ENCODE results near the gene RFC1. TPM values are rescaled to one million over a fixed set of nuclear protein-coding genes. Genes with fewer than 3 reads are reported as not detected.
"Not testable (repeated sequence)": the region's sequence is repeated elsewhere in the genome, so short reads cannot be mapped to it uniquely, and the experiment has no call there.

RFC1 gene
- polyA plus RNA-seq, 4 donors: 64.4 to 79.9 (median 73.3) TPM

GRCh38 chr4:39360611-39361010 lies 5.6 kb downstream of the RFC1 start:
- DNase-seq (ENCODE audit: low read depth in 4 of 4, low spot score in 2 of 4): not testable (repeated sequence)

GRCh38 chr4:39357002-39357401 lies 9.2 kb downstream of the RFC1 start:
- no peak for DNase-seq (ENCODE audit: low read depth in 4 of 4, low spot score in 2 of 4)

DNA sequence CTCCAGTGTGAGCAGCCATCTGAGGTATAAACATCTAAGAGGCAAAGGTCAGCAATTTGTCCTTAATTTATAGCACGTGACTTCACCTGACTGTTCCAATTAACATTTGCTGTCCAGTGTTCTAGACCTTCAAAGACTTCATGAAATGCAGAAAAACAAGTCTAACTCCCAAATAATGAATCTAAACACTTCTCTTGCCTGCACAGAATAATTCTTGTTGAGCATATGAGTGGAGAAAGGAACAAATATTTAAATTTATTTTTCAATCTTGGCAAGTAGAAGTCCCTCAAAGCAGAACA lies 12.0 kb downstream of the RFC1 start:
- DNase-seq (ENCODE audit: low read depth in 4 of 4, low spot score in 2 of 4): no peak

DNA sequence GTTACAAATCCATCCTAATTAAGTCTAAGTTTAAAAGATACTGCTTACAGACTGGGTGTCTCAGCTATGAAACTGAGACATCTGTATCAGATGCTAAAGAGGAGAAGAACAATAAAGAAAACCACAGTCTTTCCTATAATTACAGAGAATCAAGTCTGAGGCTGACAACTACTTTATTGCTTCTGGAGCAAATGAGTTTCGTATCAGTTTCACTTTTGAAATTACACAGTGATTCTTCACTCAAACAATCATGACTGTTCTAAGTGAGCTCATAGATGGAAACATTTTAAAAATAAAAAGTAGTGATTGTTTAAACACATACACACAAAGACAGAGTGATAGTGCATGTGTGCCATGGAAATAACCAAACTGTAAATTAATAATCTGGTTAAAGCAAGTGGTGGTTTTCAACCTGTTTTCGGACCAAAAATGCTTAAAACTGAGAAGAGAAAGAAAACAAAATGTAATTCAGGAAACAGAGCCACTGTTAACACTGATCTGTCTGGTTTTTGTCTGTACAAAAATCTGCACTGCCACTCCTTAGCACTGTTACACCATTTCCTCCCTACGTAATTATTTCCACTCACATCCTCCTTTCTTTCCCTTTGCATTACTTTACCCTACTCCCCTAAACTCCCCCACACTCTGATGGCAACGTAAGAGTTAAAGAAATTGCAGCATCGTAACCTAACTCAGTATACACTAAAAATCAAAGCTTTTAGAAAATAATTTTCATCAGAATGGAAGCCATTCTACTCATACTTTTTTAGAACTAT lies 12.5 kb downstream of the RFC1 start:
- DNase-seq (ENCODE audit: low read depth in 4 of 4, low spot score in 2 of 4): peak in 3 of 4 donors; percentile 26 to 47 (median 33)

- DNase-seq (ENCODE audit: low read depth in 4 of 4, low spot score in 2 of 4): not testable (repeated sequence)
Observed at GRCh38 chr4:39353149-39353477, 13.0 kb downstream of the RFC1 start.

DNA sequence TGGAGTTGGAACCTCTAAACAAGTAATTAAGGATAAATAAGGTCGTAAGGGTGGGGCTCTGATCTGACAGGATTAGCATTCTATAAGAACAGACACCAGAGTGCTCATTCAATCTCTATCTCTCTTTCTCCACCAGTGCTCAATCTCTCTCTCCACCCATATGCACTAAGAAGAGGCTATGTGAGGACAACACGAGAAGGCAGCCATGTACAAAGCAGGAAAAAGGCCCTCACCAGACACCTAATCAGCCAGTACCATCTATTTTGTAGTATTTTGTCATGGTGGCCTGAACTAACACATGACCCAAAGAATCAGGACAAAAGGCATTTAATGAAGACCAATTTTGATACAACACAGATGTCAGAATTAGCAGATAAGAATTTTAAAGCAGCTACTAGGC lies 16.8 kb downstream of the RFC1 start:
- DNase-seq (ENCODE audit: low read depth in 4 of 4, low spot score in 2 of 4): no peak

GRCh38 chr4:39348371-39349315 lies 17.5 kb downstream of the RFC1 start:
- DNase-seq (ENCODE audit: low read depth in 4 of 4, low spot score in 2 of 4): no peak

- no peak for DNase-seq (ENCODE audit: low read depth in 4 of 4, low spot score in 2 of 4)
Observed at GRCh38 chr4:39346856-39347519, 19.2 kb downstream of the RFC1 start.

DNA sequence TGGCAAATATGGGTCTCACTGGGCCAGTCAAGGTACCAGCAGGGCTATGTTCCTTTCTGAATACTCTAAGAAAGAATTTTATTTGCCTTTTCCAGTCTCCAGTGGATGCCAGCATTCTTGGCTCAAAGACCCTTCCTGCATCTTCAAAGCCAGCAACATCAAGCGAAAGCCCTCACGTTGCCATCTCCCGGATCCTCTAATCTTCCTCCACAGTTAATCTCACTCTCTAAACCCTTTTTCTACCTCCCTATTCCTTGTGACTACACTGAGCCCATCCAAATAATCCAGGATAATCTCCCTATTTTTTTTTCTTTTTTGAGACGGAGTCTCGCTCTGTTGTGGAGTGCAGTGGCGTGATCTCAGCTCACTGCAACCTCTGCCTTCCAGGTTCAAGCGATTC lies 23.4 kb downstream of the RFC1 start:
- DNase-seq (ENCODE audit: low read depth in 4 of 4, low spot score in 2 of 4): no peak

GRCh38 chr4:39341075-39341725 lies 25.0 kb downstream of the RFC1 start:
- peak in 2 of 4 donors; percentile 5 to 20 for DNase-seq (ENCODE audit: low read depth in 4 of 4, low spot score in 2 of 4)

GRCh38 chr4:39339968-39340367 lies 26.2 kb downstream of the RFC1 start:
- DNase-seq (ENCODE audit: low read depth in 4 of 4, low spot score in 2 of 4): no peak

- no peak for DNase-seq (ENCODE audit: low read depth in 4 of 4, low spot score in 2 of 4)
Observed at GRCh38 chr4:39337841-39338240, 28.3 kb downstream of the RFC1 start.

- DNase-seq (ENCODE audit: low read depth in 4 of 4, low spot score in 2 of 4): no peak
Observed at GRCh38 chr4:39335566-39335965, 30.6 kb downstream of the RFC1 start.

- DNase-seq (ENCODE audit: low read depth in 4 of 4, low spot score in 2 of 4): no peak
Observed at GRCh38 chr4:39331191-39331590, 35.0 kb downstream of the RFC1 start.

GRCh38 chr4:39330353-39330752 lies 35.8 kb downstream of the RFC1 start:
- DNase-seq (ENCODE audit: low read depth in 4 of 4, low spot score in 2 of 4): no peak

GRCh38 chr4:39326468-39326977 lies 39.6 kb downstream of the RFC1 start:
- DNase-seq (ENCODE audit: low read depth in 4 of 4, low spot score in 2 of 4): no peak

GRCh38 chr4:39324897-39325613 lies 41.1 kb downstream of the RFC1 start:
- DNase-seq (ENCODE audit: low read depth in 4 of 4, low spot score in 2 of 4): no peak

- DNase-seq (ENCODE audit: low read depth in 4 of 4, low spot score in 2 of 4): no peak
Observed at GRCh38 chr4:39324446-39324845, 41.7 kb downstream of the RFC1 start.

DNA sequence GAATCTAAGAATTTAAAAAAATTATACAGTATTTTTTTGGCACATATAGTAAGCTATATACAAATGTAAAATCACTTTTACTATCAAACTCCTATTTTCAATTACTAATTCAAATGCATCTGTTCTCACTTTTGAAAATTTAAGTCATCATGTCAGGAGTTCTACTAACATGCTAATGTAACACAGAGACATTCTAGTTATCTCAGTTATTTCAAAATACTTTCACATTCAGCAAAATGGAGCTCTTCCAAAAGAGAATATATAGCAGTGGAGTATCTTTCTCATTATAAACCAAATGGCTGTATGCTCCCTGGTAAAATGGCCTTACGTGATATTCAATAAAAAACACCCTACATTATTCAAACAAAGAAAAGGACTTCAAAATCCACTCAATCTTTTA lies 42.3 kb downstream of the RFC1 start:
- DNase-seq (ENCODE audit: low read depth in 4 of 4, low spot score in 2 of 4): no peak
